H1 (cell line): ENCODE data around the gene BCL2. TPM values are rescaled to one million over a fixed set of nuclear protein-coding genes. Genes with fewer than 3 reads are reported as not detected.

Experiments used
- BACH1 ChIP-seq: IDR thresholded peaks from 2 replicates; pipeline ENCODE4 v1.6.1; 2012; ENCODE audit warnings: low read length, improper control_type of control experiment
- CHD7 ChIP-seq: fragments of 300-600 bp; sonication (generic); IDR thresholded peaks from 2 replicates; pipeline ENCODE4 v1.7.1; 2012; ENCODE audit warnings: low read length, moderate library complexity, mild to moderate bottlenecking, inconsistent platforms; ENCODE audit not compliant: insufficient replicate concordance
- CTCF ChIP-seq, 3 experiments: IDR thresholded peaks; 1 replicate in 2 of 3; 2 replicates in 1 of 3; pipeline versions ENCODE4 v1.5.1 to v1.6.1; 2011; ENCODE audit warnings: low read length in 3 of 3, mild to moderate bottlenecking in 3 of 3, inconsistent platforms in 2 of 3, low read depth in 1 of 3, moderate library complexity in 1 of 3; ENCODE audit not compliant: insufficient read depth in 1 of 3; ENCODE audit errors: control extremely low read depth in 1 of 3
- EZH2 ChIP-seq: fragments of 200-600 bp; sonication (generic); IDR thresholded peaks from 2 replicates; pipeline ENCODE4 v1.7.1; 2012; ENCODE audit warnings: low read depth, mild to moderate bottlenecking, moderate library complexity, low read length, inconsistent platforms; ENCODE audit not compliant: severe bottlenecking
- FOSL1 ChIP-seq: IDR thresholded peaks from 2 replicates; pipeline ENCODE4 v1.6.1; 2011; ENCODE audit warnings: mild to moderate bottlenecking, low read depth, low read length, moderate library complexity; ENCODE audit not compliant: insufficient read depth
- RAD21 ChIP-seq, 2 experiments: IDR thresholded peaks in 1 of 2; conservative IDR thresholded peaks in 1 of 2; 2 replicates each; pipeline ENCODE4 v1.6.1; 2011; ENCODE audit warnings: low read depth in 2 of 2, low read length in 2 of 2, improper control_type of control experiment in 1 of 2, inconsistent platforms in 1 of 2, mild to moderate bottlenecking in 1 of 2, moderate library complexity in 1 of 2
- TEAD4 ChIP-seq: IDR thresholded peaks from 2 replicates; pipeline ENCODE4 v1.6.1; 2012; ENCODE audit warnings: low read depth, low read length, inconsistent platforms, mixed read lengths
- ZNF274 ChIP-seq: IDR thresholded peaks from 2 replicates; pipeline ENCODE4 v1.7.0; 2012; ENCODE audit warnings: low read length, borderline replicate concordance; ENCODE audit errors: extremely low read depth
- polyA plus RNA-seq, 7 experiments: library from polyadenylated mRNA; depleted of rRNA in 3 of 7; stranded (reverse) in 5 of 7; unstranded in 2 of 7; fragments of >200 nt in 5 of 7; fragments of 200-250 nt in 2 of 7; gene quantifications; 1 replicate in 5 of 7; 2 replicates in 1 of 7; 4 replicates in 1 of 7; pipeline versions ENCODE4 v1.2.1 to v1.2.3, GENCODE V29; 2011 to 2013; ENCODE audit warnings: missing spikeins in 2 of 7, mixed read lengths in 2 of 7
- total RNA-seq: library from RNA; stranded (reverse); fragmentation: NEBNext Ultra II Directional; extraction: Animal tissue kit (Norgen Biotek cat#: 25700); gene quantifications from 2 replicates; pipeline ENCODE4 v1.2.1, GENCODE V29; 2021

Gene BCL2
- total and polyA plus RNA-seq, 2 of the 8 experiments (the other 6 are each of a cell fraction or from before 2014, with no cell fraction given): 0.59 to 4.5 TPM

- TF ChIP-seq CHD7 (peak; percentile 61), BACH1 (no peak), ZNF274 (no peak), TEAD4 (no peak), CTCF (IDR thresholded peaks at IDR 0.05; ENCODE audit: control extremely low read depth in 1 of 3, insufficient read depth in 1 of 3, low read depth in 1 of 3, low read length in 3 of 3) (peak in 2 of 3 experiments; percentile 51 to 60; a peak in 3 of 4 replicates), EZH2 (no peak), FOSL1 (no peak), RAD21 (IDR thresholded peaks at IDR 0.05 in 1 of 2, conservative IDR thresholded peaks at IDR 0.05 in 1 of 2; ENCODE audit: low read depth in 2 of 2, low read length in 2 of 2) (peak; percentile 67 to 72)
Observed at GRCh38 chr18:63339920-63340484, 20.4 kb upstream of the BCL2 start (continued).
